Measurements from ENCODE around the gene ZBTB42. TPM values are rescaled to one million over a fixed set of nuclear protein-coding genes. Genes with fewer than 3 reads are reported as not detected.

Gene ZBTB42
- total RNA-seq, 1 experiment from 2014 or later, result 9.5 TPM

DNA sequence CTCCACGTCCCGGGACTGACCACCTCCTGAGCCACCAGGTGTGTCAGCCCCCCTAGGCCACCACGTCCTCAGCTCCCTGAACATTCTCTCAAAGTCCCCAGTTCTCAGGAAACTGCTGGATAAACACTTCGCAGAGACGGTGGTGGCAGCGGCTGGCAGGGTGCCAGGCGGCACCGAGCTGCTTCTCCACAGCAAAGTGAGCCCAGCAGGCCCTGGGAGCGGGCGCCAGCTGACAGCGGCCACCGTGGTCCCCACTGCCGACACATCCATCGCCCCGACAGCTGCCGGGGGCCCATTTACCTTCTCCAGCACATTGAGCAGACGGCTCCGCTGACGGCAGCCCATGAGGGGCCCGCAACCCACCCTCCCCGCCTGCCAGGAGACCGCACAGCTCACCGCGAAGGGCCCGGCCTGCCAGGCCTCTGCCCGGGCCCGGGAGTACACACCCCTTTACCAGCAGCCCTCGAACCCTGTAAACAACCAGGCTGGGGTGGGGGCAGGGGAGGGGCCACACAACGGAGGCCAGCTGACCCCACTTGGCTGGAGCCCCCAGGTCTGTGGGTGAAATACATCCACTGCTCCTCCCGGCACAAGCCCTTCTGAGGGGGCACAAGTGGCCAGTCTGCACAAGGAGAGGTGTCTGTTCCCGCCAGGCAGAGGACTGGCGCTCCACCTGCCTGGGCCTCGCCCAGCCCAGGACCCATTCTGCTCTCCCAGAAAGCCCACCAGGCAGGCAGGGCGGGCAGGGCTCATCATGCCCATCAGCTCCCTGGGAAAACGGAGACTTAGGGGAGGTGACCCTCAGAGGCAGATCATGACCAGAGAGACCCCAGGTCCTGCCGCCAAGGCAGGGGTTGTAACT is 15.8 kb upstream of the ZBTB42 start:
- DNase-seq, result no peak
- Histone ChIP-seq H3K4me3 (ENCODE audit: insufficient read depth, low read depth, low read length) (no peak overlapping the region), H3K27me3 (ENCODE audit: control insufficient read depth, insufficient read depth, low read length) (no peaks in the 10 kb centered on the region), H3K36me3 (replicated peaks; ENCODE audit: control insufficient read depth, insufficient read depth, low read length) (no peaks in the 10 kb centered on the region; the same call in 1 of the 2 replicates)

GRCh38 chr14:104785708-104786080 is 15.2 kb upstream of the ZBTB42 start:
- no peak for DNase-seq
- Histone ChIP-seq H3K4me3 (ENCODE audit: insufficient read depth, low read depth, low read length) (no peak overlapping the region), H3K36me3 (replicated peaks; ENCODE audit: control insufficient read depth, insufficient read depth, low read length) (no peaks in the 10 kb centered on the region; the same call in 1 of the 2 replicates), H3K27me3 (ENCODE audit: control insufficient read depth, insufficient read depth, low read length) (no peaks in the 10 kb centered on the region)

- no peaks in the 10 kb centered on the region for H3K27me3 ChIP-seq (ENCODE audit: control insufficient read depth, insufficient read depth, low read length)
- H3K36me3 ChIP-seq (replicated peaks; ENCODE audit: control insufficient read depth, insufficient read depth, low read length), result no peaks in the 10 kb centered on the region; the same call in 1 of the 2 replicates
- H3K4me3 ChIP-seq (ENCODE audit: insufficient read depth, low read depth, low read length), result no peak overlapping the region
- no peak for DNase-seq
These were observed 14.8 kb upstream of the ZBTB42 start for GRCh38 chr14:104786091-104786586.

GRCh38 chr14:104786726-104787675 is 13.9 kb upstream of the ZBTB42 start:
- H3K4me3 ChIP-seq (ENCODE audit: insufficient read depth, low read depth, low read length), result no peak overlapping the region
- DNase-seq, result no peak
- H3K36me3 ChIP-seq (replicated peaks; ENCODE audit: control insufficient read depth, insufficient read depth, low read length), result peaks cover 2% of the 10 kb centered on the region
- no peaks in the 10 kb centered on the region for H3K27me3 ChIP-seq (ENCODE audit: control insufficient read depth, insufficient read depth, low read length)

GRCh38 chr14:104787736-104788135 is 13.2 kb upstream of the ZBTB42 start:
- Histone ChIP-seq H3K27me3 (ENCODE audit: control insufficient read depth, insufficient read depth, low read length) (no peaks in the 10 kb centered on the region), H3K36me3 (replicated peaks; ENCODE audit: control insufficient read depth, insufficient read depth, low read length) (peaks cover 2% of the 10 kb centered on the region), H3K4me3 (ENCODE audit: insufficient read depth, low read depth, low read length) (no peak overlapping the region)
- DNase-seq, result no peak

- DNase-seq, result no peak
- H3K27me3 ChIP-seq (ENCODE audit: control insufficient read depth, insufficient read depth, low read length), result no peaks in the 10 kb centered on the region
- H3K4me3 ChIP-seq (ENCODE audit: insufficient read depth, low read depth, low read length), result no peak overlapping the region
- H3K36me3 ChIP-seq (replicated peaks; ENCODE audit: control insufficient read depth, insufficient read depth, low read length), result peaks cover 2% of the 10 kb centered on the region
These were observed 12.6 kb upstream of the ZBTB42 start for GRCh38 chr14:104788161-104788818.

DNA sequence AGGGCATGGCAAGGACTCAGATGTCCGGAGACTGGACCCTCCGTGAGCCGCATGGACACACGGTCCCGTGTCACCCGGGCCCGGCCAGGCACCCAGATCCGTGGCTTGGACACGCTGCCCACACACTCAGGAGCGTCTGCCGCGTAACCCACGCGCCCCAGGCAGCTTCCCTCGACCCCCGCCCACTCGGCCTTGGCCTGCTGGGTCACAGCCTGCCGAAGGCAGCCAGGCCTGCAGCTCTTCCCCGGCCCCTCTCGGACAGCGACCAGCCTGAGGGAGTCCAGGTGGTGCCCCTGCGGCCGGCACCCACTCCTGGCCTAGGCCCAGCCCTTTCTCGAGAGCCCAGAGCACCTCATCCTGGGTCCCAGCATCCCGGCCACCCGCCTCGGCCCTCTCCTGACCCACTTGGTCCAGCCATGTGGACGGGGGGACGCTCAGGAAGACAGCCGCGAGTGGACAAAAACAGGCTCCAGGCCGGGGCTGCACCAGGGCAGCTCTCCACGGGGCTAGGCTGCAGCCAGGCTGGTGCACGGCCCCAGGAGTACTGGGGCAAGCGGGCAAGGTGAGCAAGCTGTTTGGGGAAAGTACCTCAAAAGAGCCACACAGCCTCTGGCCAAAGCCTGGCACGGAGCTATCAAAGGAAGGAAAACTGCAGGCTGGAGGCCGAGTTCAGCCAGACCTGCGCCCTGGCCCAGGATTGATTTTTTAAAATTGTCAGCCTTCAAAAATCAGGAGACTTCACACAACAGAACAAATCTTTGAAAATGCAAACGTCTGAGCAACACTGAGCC is 11.8 kb upstream of the ZBTB42 start:
- DNase-seq, result no peak
- no peak overlapping the region for H3K4me3 ChIP-seq (ENCODE audit: insufficient read depth, low read depth, low read length)
- H3K36me3 ChIP-seq (replicated peaks; ENCODE audit: control insufficient read depth, insufficient read depth, low read length), result peaks cover 2% of the 10 kb centered on the region
- H3K27me3 ChIP-seq (ENCODE audit: control insufficient read depth, insufficient read depth, low read length), result no peaks in the 10 kb centered on the region

- Histone ChIP-seq H3K36me3 (replicated peaks; ENCODE audit: control insufficient read depth, insufficient read depth, low read length) (peaks cover 2% of the 10 kb centered on the region), H3K4me3 (ENCODE audit: insufficient read depth, low read depth, low read length) (no peak overlapping the region), H3K27me3 (ENCODE audit: control insufficient read depth, insufficient read depth, low read length) (no peaks in the 10 kb centered on the region)
- no peak for DNase-seq
These were observed 10.9 kb upstream of the ZBTB42 start for GRCh38 chr14:104789752-104790743.

- peaks cover 5% of the 10 kb centered on the region for H3K27me3 ChIP-seq (ENCODE audit: control insufficient read depth, insufficient read depth, low read length)
- H3K36me3 ChIP-seq (replicated peaks; ENCODE audit: control insufficient read depth, insufficient read depth, low read length), result peaks cover 2% of the 10 kb centered on the region
- no peak for DNase-seq
- H3K4me3 ChIP-seq (ENCODE audit: insufficient read depth, low read depth, low read length), result no peak overlapping the region
These were observed 9.5 kb upstream of the ZBTB42 start for GRCh38 chr14:104791425-104791824.

DNA sequence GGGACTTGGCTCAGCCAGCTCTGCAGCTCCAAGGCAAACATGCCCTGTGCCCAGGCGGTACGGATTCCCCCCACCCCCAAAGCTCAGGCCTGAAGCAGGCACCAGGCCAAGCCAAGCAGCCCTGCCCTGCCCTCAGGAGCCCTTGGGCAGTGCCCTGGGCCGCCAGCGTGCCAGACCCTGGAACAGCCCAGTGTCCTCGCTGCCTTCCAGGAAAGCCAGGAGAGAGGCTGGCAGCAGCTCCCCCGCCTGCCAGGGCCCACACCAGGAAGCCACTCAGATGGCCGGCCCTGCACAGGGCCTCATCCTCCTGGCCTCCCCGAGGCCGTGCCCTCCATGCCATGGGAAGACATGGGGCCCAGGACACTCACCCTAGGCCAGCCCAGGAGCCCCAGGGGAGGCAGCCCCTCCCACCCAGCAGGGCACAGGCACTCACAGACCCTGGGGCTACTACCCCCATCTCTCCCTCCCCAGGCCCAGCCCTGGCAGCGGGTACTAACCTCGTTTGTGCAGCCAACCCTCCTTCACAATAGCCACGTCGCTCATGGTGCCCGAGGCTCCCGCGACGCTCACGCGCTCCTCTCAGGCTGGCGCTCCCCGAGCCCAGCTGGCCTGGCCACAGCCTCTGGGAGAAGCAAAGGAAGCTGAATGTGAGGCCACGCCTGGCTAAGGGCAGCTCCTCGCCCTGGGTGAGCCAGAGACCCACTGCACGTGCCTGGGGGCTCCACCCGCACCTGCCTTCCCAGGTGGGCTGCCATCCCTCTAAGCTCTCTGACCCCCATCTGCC is 8.6 kb upstream of the ZBTB42 start:
- Histone ChIP-seq H3K36me3 (replicated peaks; ENCODE audit: control insufficient read depth, insufficient read depth, low read length) (peaks cover 2% of the 10 kb centered on the region), H3K4me3 (ENCODE audit: insufficient read depth, low read depth, low read length) (no peak overlapping the region), H3K27me3 (ENCODE audit: control insufficient read depth, insufficient read depth, low read length) (peaks cover 10% of the 10 kb centered on the region)
- no peak for DNase-seq

DNA sequence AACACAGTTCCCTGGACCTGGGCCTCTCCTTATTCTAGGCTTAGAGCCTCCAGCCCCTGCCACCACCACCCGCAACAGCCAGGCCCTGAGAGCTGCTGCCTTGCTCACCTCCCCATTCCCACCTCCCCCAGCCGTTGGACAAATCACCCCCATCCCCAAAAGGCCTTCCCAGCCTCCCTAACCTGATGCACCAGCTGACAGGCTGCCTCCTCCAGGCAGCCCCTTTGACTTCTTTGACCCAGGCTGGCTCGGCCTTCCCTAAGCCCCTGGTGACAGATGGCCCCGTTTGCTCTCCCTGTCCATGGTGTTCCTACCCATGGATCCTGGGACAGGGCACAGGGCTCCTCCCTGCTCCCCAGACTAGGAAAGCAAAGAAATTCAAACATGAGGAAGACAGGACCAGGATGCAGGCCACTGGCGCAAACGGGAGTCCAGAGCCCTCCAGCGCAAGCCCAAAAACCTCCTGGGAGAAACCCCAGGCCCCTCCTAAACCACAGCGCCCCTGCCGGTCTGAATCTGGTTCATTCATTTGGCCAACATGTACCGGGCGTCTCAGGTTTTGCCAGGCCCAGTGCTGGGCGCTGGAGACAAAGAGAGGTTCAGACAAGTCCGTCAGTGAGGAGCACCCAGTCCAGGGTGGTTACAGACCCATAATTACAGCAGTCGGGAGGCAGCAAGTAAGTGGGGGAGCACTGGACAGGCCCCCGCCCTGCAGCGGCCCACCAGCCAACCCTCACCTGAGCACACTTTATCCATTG is 7.8 kb upstream of the ZBTB42 start:
- Histone ChIP-seq H3K36me3 (replicated peaks; ENCODE audit: control insufficient read depth, insufficient read depth, low read length) (peaks cover 2% of the 10 kb centered on the region), H3K4me3 (ENCODE audit: insufficient read depth, low read depth, low read length) (no peak overlapping the region), H3K27me3 (ENCODE audit: control insufficient read depth, insufficient read depth, low read length) (peaks cover 16% of the 10 kb centered on the region)
- peak; percentile 91 for DNase-seq

- peaks cover 21% of the 10 kb centered on the region for H3K27me3 ChIP-seq (ENCODE audit: control insufficient read depth, insufficient read depth, low read length)
- H3K4me3 ChIP-seq (ENCODE audit: insufficient read depth, low read depth, low read length), result no peak overlapping the region
- H3K36me3 ChIP-seq (replicated peaks; ENCODE audit: control insufficient read depth, insufficient read depth, low read length), result peaks cover 2% of the 10 kb centered on the region
- no peak for DNase-seq
These were observed 7.3 kb upstream of the ZBTB42 start for GRCh38 chr14:104793703-104793959.
